GM19372 (cell line): ENCODE measurements around the gene INSYN1.
"Not testable (repeated sequence)": the region's sequence is repeated elsewhere in the genome, so short reads cannot be mapped to it uniquely, and the experiment has no call there.

Source experiments
- ATAC-seq: cut with Tn5 transposase; IDR thresholded peaks from one replicate; pipeline ENCODE4 v1.9.1; 2021; ENCODE audit warnings: mild to moderate bottlenecking, low read depth, moderate library complexity; ENCODE audit not compliant: unreplicated experiment

INSYN1 gene

GRCh38 chr15:73750438-73750837 lies 2.7 kb downstream of the INSYN1 start:
- no peak for ATAC-seq

GRCh38 chr15:73749971-73750370 lies 3.2 kb downstream of the INSYN1 start:
- no peak for ATAC-seq

- no peak for ATAC-seq
These were observed 3.6 kb downstream of the INSYN1 start for GRCh38 chr15:73749533-73749932.

GRCh38 chr15:73748730-73749129 lies 4.4 kb downstream of the INSYN1 start:
- ATAC-seq = no peak

- ATAC-seq = no peak
These were observed 5.1 kb downstream of the INSYN1 start for GRCh38 chr15:73747847-73748590.

- ATAC-seq = no peak
These were observed 6.3 kb downstream of the INSYN1 start for GRCh38 chr15:73746883-73747282.

- no peak for ATAC-seq
These were observed 6.9 kb downstream of the INSYN1 start for GRCh38 chr15:73746261-73746660.

GRCh38 chr15:73745073-73745472 lies 8.1 kb downstream of the INSYN1 start:
- no peak for ATAC-seq

GRCh38 chr15:73744293-73744692 lies 8.9 kb downstream of the INSYN1 start:
- ATAC-seq = no peak

- ATAC-seq = no peak
These were observed 11.8 kb downstream of the INSYN1 start for GRCh38 chr15:73741321-73741836.

GRCh38 chr15:73740152-73741048 lies 12.8 kb downstream of the INSYN1 start:
- no peak for ATAC-seq

GRCh38 chr15:73737535-73737934 lies 15.6 kb downstream of the INSYN1 start:
- ATAC-seq = no peak

GRCh38 chr15:73732930-73733329 lies 20.2 kb downstream of the INSYN1 start:
- no peak for ATAC-seq

- ATAC-seq = not testable (repeated sequence)
These were observed 21.1 kb downstream of the INSYN1 start for GRCh38 chr15:73732051-73732450.

GRCh38 chr15:73727330-73727976 lies 25.7 kb downstream of the INSYN1 start:
- ATAC-seq = no peak

GRCh38 chr15:73724212-73724611 lies 28.9 kb downstream of the INSYN1 start:
- ATAC-seq = no peak

GRCh38 chr15:73723191-73723590 lies 30.0 kb downstream of the INSYN1 start:
- ATAC-seq = no peak

GRCh38 chr15:73722425-73722824 lies 30.7 kb downstream of the INSYN1 start:
- no peak for ATAC-seq

GRCh38 chr15:73718694-73719093 lies 34.5 kb downstream of the INSYN1 start:
- no peak for ATAC-seq

GRCh38 chr15:73717802-73718201 lies 35.3 kb downstream of the INSYN1 start:
- ATAC-seq = no peak

- ATAC-seq = no peak
These were observed 35.9 kb downstream of the INSYN1 start for GRCh38 chr15:73717206-73717605.
